CD14-positive monocyte (primary cell): ENCODE results near the gene BMS1. TPM values are rescaled to one million over a fixed set of nuclear protein-coding genes. Genes with fewer than 3 reads are reported as not detected.
"Not testable (repeated sequence)": the region's sequence is repeated elsewhere in the genome, so short reads cannot be mapped to it uniquely, and the experiment has no call there.

ENCODE experiments used
- DNase-seq, 3 donors: peaks; one replicate each; pipeline ENCODE4 v3.0.0-alpha.2; 2011 to 2022
- H2AFZ ChIP-seq: 2 replicates; pipeline ENCODE4 v1.6.0; 2012; ENCODE audit warnings: mild to moderate bottlenecking, low read depth, low read length, inconsistent platforms; ENCODE audit not compliant: insufficient read depth, poor library complexity, severe bottlenecking
- H3K27ac ChIP-seq, 2 donors: 1 replicate in 1 of 2; 2 replicates in 1 of 2; pipeline ENCODE4 v1.5.1; 2012 to 2013; ENCODE audit warnings: low read length in 2 of 2, control low read depth in 1 of 2, inconsistent platforms in 1 of 2, low read depth in 1 of 2, mild to moderate bottlenecking in 1 of 2
- H3K27me3 ChIP-seq, 2 donors: one replicate each; pipeline versions ENCODE4 v1.6.0 to v1.6.1; 2011 to 2013; ENCODE audit warnings: low read length in 2 of 2; ENCODE audit not compliant: control insufficient read depth in 2 of 2, insufficient read depth in 2 of 2
- H3K36me3 ChIP-seq, 2 donors: replicated peaks in 1 of 2; 1 replicate in 1 of 2; 2 replicates in 1 of 2; pipeline versions ENCODE4 v1.5.1 to v1.6.1; 2012 to 2013; ENCODE audit warnings: low read length in 2 of 2, control low read depth in 1 of 2, inconsistent platforms in 1 of 2, mild to moderate bottlenecking in 1 of 2; ENCODE audit not compliant: insufficient read depth in 2 of 2, control insufficient read depth in 1 of 2
- H3K4me1 ChIP-seq, 2 donors: 1 replicate in 1 of 2; 2 replicates in 1 of 2; pipeline versions ENCODE4 v1.5.1 to v1.6.1; 2012 to 2013; ENCODE audit warnings: low read length in 2 of 2, control low read depth in 1 of 2, inconsistent platforms in 1 of 2, mild to moderate bottlenecking in 1 of 2, moderate library complexity in 1 of 2; ENCODE audit not compliant: insufficient read depth in 2 of 2, control insufficient read depth in 1 of 2
- H3K4me2 ChIP-seq: replicated peaks from 2 replicates; pipeline ENCODE3; 2012; ENCODE audit warnings: low read length, moderate library complexity, mild to moderate bottlenecking; ENCODE audit not compliant: poor library complexity, severe bottlenecking; ENCODE audit errors: extremely low read depth
- H3K4me3 ChIP-seq, 3 experiments: fragments of 200-600 bp in 1 of 3; sonication (generic) in 1 of 3; replicated peaks in 1 of 3; 1 replicate in 2 of 3; 2 replicates in 1 of 3; pipeline ENCODE4 v1.5.1; 2011 to 2013; ENCODE audit warnings: low read length in 3 of 3, mild to moderate bottlenecking in 3 of 3, control low read depth in 2 of 3, low read depth in 2 of 3, inconsistent platforms in 1 of 3, moderate library complexity in 1 of 3
- H3K79me2 ChIP-seq: 2 replicates; pipeline ENCODE4 v1.6.0; 2012; ENCODE audit warnings: mild to moderate bottlenecking, control low read depth, inconsistent platforms, low read length, moderate library complexity; ENCODE audit not compliant: insufficient read depth
- H3K9ac ChIP-seq: 2 replicates; pipeline ENCODE4 v1.6.0; 2017; ENCODE audit warnings: low read length, mild to moderate bottlenecking; ENCODE audit not compliant: insufficient read depth, poor library complexity, severe bottlenecking
- H3K9me3 ChIP-seq, 2 donors: replicated peaks in 1 of 2; 1 replicate in 1 of 2; 2 replicates in 1 of 2; pipeline versions ENCODE4 v1.5.1 to v1.6.1; 2012 to 2013; ENCODE audit warnings: low read length in 2 of 2, control low read depth in 1 of 2; ENCODE audit not compliant: control insufficient read depth in 1 of 2, insufficient read depth in 1 of 2
- H4K20me1 ChIP-seq: 2 replicates; pipeline ENCODE4 v1.6.0; 2012; ENCODE audit warnings: mild to moderate bottlenecking, low read length, control low read depth, moderate library complexity; ENCODE audit not compliant: insufficient read depth
- H3K27ac Mint-ChIP-seq, 7 donors: one replicate each; pipeline ENCODE4 v1.8.0; 2020; ENCODE audit warnings: mild to moderate bottlenecking in 7 of 7, mixed read lengths in 7 of 7, moderate library complexity in 6 of 7, inconsistent platforms in 2 of 7
- H3K27me3 Mint-ChIP-seq, 3 donors: one replicate each; pipeline ENCODE4 v1.8.0; 2021 to 2022; ENCODE audit warnings: low read depth in 3 of 3, mild to moderate bottlenecking in 3 of 3, mixed read lengths in 3 of 3, moderate library complexity in 3 of 3, inconsistent platforms in 1 of 3
- H3K36me3 Mint-ChIP-seq, 2 donors: one replicate each; pipeline ENCODE4 v1.8.0; 2020; ENCODE audit warnings: mixed read lengths in 2 of 2, inconsistent platforms in 1 of 2, mild to moderate bottlenecking in 1 of 2
- H3K4me1 Mint-ChIP-seq: one replicate; pipeline ENCODE4 v1.8.0; 2020; ENCODE audit warnings: mild to moderate bottlenecking, mixed read lengths
- H3K4me3 Mint-ChIP-seq, 2 donors: one replicate each; pipeline ENCODE4 v1.8.0; 2020; ENCODE audit warnings: mild to moderate bottlenecking in 2 of 2, mixed read lengths in 2 of 2, moderate library complexity in 1 of 2
- H3K9me3 Mint-ChIP-seq, 7 donors: one replicate each; pipeline ENCODE4 v1.8.0; 2020 to 2022; ENCODE audit warnings: mixed read lengths in 7 of 7, mild to moderate bottlenecking in 6 of 7, moderate library complexity in 6 of 7, inconsistent platforms in 2 of 7
- WGBS: methylation state at CpG from one replicate; pipeline ENCODE4 v1.1.5; 2013; ENCODE audit warnings: missing lambda C conversion rate; ENCODE audit not compliant: insufficient coverage; 5-methylcytosine and 5-hydroxymethylcytosine counted together
- intact Hi-C, 2 donors: fragments of 100-400 bp; cut with micrococcal nuclease; formaldehyde crosslinking; loops; one replicate each; pipeline versions ENCODE4 v1.15.0 to v1.15.1; 2023
- polyA plus RNA-seq, 3 donors: library from polyadenylated mRNA; depleted of rRNA in 1 of 3; unstranded in 2 of 3; stranded (reverse) in 1 of 3; fragments of 300-500 nt in 2 of 3; fragments of >200 nt in 1 of 3; fragmentation: Illumina TruSeq in 2 of 3; gene quantifications; 1 replicate in 2 of 3; 2 replicates in 1 of 3; pipeline ENCODE4 v1.2.3, GENCODE V29; 2012 to 2021
- TF ChIP-seq, protein P1 (sequence below): fragments of 200-600 bp; IDR thresholded peaks from one replicate; pipeline ENCODE4 v1.8.0; 2022; ENCODE audit warnings: antibody characterized with exemption, mild to moderate bottlenecking

BMS1 gene
- polyA plus RNA-seq, 3 donors, result 2.4 to 4.6 (median 2.9) TPM

DNA sequence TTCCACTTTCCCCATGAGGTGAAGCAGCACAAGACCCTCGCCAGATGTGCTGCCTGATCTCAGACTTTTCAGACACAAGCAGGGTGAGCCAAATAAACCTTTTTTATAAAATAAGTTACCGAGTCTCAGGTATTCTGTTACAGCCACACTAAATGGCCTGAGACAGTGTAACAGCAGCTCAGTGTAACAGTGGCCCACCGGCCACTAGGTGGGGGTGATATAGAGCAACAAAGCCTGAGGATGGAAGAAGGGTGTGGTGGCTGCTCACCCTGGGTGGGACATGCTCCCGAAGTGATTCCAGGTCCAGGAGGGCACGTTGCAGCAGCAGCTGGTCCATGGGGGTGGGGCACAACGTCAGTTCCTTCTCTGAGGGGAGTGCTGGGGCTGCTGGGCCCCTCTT is 44.6 kb downstream of the BMS1 start:
- Histone ChIP-seq H3K27ac (no peak overlapping the region), H3K4me2 (no peak overlapping the region), H3K79me2 (no peaks in the 10 kb centered on the region), H2AFZ (no peak overlapping the region), H3K27me3 (no peaks in the 10 kb centered on the region), H3K36me3 (peaks cover 71 to 97% of the 10 kb centered on the region in 2 donors), H3K4me1 (no peaks in the 10 kb centered on the region), H3K9ac (no peak overlapping the region), H3K4me3 (no peak overlapping the region), H4K20me1 (no peaks in the 10 kb centered on the region), H3K9me3 (no peaks in the 10 kb centered on the region)
- Mint-ChIP-seq H3K4me3 (no peak overlapping the region), H3K36me3 (peaks cover 85 to 92% of the 10 kb centered on the region in 2 donors), H3K27me3 (peaks cover 0 to 1% (median 0%) of the 10 kb centered on the region in 3 donors), H3K27ac (no peak overlapping the region), H3K9me3 (peaks cover 0 to 5% (median 0%) of the 10 kb centered on the region in 7 donors), H3K4me1 (no peaks in the 10 kb centered on the region)
- no peak for DNase-seq
- intact Hi-C loops, result no loop called here
- WGBS, result 78% methylated on average over 2 of the region's 6 CpGs
- TF ChIP-seq, protein P1, sequence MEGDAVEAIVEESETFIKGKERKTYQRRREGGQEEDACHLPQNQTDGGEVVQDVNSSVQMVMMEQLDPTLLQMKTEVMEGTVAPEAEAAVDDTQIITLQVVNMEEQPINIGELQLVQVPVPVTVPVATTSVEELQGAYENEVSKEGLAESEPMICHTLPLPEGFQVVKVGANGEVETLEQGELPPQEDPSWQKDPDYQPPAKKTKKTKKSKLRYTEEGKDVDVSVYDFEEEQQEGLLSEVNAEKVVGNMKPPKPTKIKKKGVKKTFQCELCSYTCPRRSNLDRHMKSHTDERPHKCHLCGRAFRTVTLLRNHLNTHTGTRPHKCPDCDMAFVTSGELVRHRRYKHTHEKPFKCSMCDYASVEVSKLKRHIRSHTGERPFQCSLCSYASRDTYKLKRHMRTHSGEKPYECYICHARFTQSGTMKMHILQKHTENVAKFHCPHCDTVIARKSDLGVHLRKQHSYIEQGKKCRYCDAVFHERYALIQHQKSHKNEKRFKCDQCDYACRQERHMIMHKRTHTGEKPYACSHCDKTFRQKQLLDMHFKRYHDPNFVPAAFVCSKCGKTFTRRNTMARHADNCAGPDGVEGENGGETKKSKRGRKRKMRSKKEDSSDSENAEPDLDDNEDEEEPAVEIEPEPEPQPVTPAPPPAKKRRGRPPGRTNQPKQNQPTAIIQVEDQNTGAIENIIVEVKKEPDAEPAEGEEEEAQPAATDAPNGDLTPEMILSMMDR, result no peak

DNA sequence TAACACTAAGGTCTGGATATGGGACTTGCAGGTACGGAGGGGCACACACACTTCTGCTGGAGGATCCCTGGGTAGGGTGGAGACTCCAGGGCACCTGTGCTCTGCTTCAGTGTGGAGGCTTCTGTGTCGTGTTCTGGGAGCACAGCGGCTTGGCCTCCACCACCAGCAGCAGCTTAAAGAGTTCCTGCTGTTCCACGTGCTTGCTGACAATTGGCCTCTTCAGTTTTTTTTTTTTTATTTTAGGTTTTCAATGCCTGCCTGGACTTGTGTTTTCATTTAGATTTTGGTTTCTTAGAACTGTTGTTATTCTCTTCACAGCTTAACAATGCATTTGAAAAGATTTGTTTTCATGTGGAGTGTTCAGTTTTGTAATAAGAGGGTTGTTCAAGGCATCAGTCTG is 45.8 kb downstream of the BMS1 start:
- H3K4me3 Mint-ChIP-seq, H3K4me2 ChIP-seq, DNase-seq, intact Hi-C loops, H3K9me3 Mint-ChIP-seq, H3K9ac ChIP-seq, H3K9me3 ChIP-seq, H3K4me3 ChIP-seq, H3K4me1 Mint-ChIP-seq, H3K27me3 ChIP-seq, H4K20me1 ChIP-seq, H3K27ac ChIP-seq, H2AFZ ChIP-seq, H3K79me2 ChIP-seq, H3K27me3 Mint-ChIP-seq, H3K4me1 ChIP-seq: not testable (repeated sequence)
- H3K27ac Mint-ChIP-seq, result peak overlapping the region in 1 of 7 donors; percentile 20
- 100% methylated on average over 4 of the region's 4 CpGs for WGBS
- peaks cover 60 to 89% of the 10 kb centered on the region in 2 donors for H3K36me3 ChIP-seq
- H3K36me3 Mint-ChIP-seq, result peaks cover 76 to 84% of the 10 kb centered on the region in 2 donors
